Body of pancreas (tissue), 4 donors: ENCODE results near the gene ADARB1.

ENCODE experiments used
- POLR2A ChIP-seq, 3 donors: fragments of 450-650 bp; IDR thresholded peaks; one replicate each; pipeline ENCODE4 v1.6.1; 2016; ENCODE audit warnings: antibody characterized with exemption in 3 of 3, mild to moderate bottlenecking in 2 of 3
- TF ChIP-seq, protein P1 (sequence below), 7 experiments: fragments of 450-650 bp in 4 of 7; fragments of 200-600 bp in 3 of 7; sonication (generic) in 3 of 7; IDR thresholded peaks; one replicate each; pipeline ENCODE4 v1.5.1; 2016 to 2019; ENCODE audit warnings: antibody characterized with exemption in 7 of 7

DNA sequence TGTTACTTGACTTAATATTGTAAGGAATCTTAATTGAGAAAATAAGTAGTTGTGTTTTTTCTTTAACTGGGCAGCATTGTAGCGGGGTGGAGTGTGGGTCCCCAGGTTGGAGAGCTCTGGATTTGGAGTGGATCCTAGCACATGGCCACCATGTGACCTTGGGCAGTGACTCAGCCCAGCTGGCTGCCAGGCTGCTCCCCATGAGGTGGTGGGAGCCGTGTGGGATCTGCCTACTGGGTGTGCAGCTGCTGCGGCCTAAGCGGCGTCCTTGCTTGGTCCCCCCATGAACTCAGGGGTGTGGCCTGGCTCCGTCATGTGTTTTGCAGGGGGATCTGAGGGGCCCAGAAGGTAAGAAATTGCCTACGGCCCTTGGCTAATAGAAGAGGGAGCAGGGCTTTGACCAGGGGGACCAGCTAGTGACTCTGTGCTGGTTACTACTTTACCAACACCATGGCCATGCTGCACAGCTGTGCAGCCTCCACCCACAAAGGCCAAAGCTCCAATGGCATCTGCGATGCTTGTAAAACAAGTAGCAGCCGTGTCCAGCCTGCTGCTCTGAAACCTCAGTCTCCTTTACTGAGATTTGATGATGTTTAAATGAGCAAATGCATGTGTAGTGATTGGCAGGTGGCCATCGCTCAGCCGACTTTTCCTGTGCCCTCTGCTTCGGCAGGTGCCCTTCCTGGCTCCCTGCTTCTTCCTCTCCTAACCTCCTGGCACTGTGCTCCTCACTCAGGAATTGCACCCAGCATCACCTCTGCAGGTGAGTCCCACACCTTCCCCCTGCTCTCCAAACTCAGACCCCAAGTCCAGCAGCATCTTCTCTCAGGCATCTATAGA, 68.3 kb downstream of the ADARB1 start:
- no peak for TF ChIP-seq POLR2A (IDR thresholded peaks at IDR 0.05)
- TF ChIP-seq, protein P1, sequence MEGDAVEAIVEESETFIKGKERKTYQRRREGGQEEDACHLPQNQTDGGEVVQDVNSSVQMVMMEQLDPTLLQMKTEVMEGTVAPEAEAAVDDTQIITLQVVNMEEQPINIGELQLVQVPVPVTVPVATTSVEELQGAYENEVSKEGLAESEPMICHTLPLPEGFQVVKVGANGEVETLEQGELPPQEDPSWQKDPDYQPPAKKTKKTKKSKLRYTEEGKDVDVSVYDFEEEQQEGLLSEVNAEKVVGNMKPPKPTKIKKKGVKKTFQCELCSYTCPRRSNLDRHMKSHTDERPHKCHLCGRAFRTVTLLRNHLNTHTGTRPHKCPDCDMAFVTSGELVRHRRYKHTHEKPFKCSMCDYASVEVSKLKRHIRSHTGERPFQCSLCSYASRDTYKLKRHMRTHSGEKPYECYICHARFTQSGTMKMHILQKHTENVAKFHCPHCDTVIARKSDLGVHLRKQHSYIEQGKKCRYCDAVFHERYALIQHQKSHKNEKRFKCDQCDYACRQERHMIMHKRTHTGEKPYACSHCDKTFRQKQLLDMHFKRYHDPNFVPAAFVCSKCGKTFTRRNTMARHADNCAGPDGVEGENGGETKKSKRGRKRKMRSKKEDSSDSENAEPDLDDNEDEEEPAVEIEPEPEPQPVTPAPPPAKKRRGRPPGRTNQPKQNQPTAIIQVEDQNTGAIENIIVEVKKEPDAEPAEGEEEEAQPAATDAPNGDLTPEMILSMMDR (IDR thresholded peaks at IDR 0.05) = no peak
